H1 (cell line): ENCODE data around the gene CAPN8. TPM values are rescaled to one million over a fixed set of nuclear protein-coding genes. Genes with fewer than 3 reads are reported as not detected.

Experiments
- PHF8 ChIP-seq: fragments of 200-600 bp; sonication (generic); conservative IDR thresholded peaks from 2 replicates; pipeline ENCODE4 v1.7.1; 2012; ENCODE audit warnings: low read depth, mild to moderate bottlenecking, inconsistent platforms, low read length, moderate library complexity
- SAP30 ChIP-seq: fragments of 300-600 bp; sonication (generic); IDR thresholded peaks from 2 replicates; pipeline ENCODE4 v1.7.1; 2012; ENCODE audit warnings: low read length, moderate library complexity, mild to moderate bottlenecking, inconsistent platforms; ENCODE audit not compliant: insufficient read depth, insufficient replicate concordance
- SP1 ChIP-seq: IDR thresholded peaks from 2 replicates; pipeline ENCODE4 v1.6.1; 2011; ENCODE audit warnings: low read depth, low read length
- SP4 ChIP-seq: IDR thresholded peaks from 2 replicates; pipeline ENCODE4 v1.6.1; 2012; ENCODE audit warnings: low read length, inconsistent platforms
- polyA plus RNA-seq, 7 experiments: library from polyadenylated mRNA; depleted of rRNA in 3 of 7; stranded (reverse) in 5 of 7; unstranded in 2 of 7; fragments of >200 nt in 5 of 7; fragments of 200-250 nt in 2 of 7; gene quantifications; 1 replicate in 5 of 7; 2 replicates in 1 of 7; 4 replicates in 1 of 7; pipeline versions ENCODE4 v1.2.1 to v1.2.3, GENCODE V29; 2011 to 2013; ENCODE audit warnings: missing spikeins in 2 of 7, mixed read lengths in 2 of 7
- total RNA-seq: library from RNA; stranded (reverse); fragmentation: NEBNext Ultra II Directional; extraction: Animal tissue kit (Norgen Biotek cat#: 25700); gene quantifications from 2 replicates; pipeline ENCODE4 v1.2.1, GENCODE V29; 2021

Gene CAPN8
- total and polyA plus RNA-seq, 2 of the 8 experiments (the other 6 are each of a cell fraction or from before 2014, with no cell fraction given) = 0.20 to 0.26 TPM

GRCh38 chr1:223539750-223540149 lies 125.8 kb downstream of the CAPN8 start (continued):
- TF ChIP-seq SP4 = no peak
- no peak for TF ChIP-seq PHF8
- no peak for TF ChIP-seq SP1
- TF ChIP-seq SAP30 = no peak
